Skeletal muscle tissue (tissue), 4 donors: ENCODE results near the gene VWA3A. TPM values are rescaled to one million over a fixed set of nuclear protein-coding genes. Genes with fewer than 3 reads are reported as not detected.
"Not testable (repeated sequence)": the region's sequence is repeated elsewhere in the genome, so short reads cannot be mapped to it uniquely, and the experiment has no call there.

Experiments used
- H3K27ac ChIP-seq: one replicate; pipeline ENCODE4 v1.7.0; 2013; ENCODE audit warnings: mild to moderate bottlenecking, low read depth, low read length, inconsistent platforms
- H3K27me3 ChIP-seq, 3 donors: one replicate each; pipeline ENCODE4 v1.7.0; 2013; ENCODE audit warnings: low read length in 3 of 3; ENCODE audit not compliant: control insufficient read depth in 3 of 3, insufficient read depth in 3 of 3
- H3K36me3 ChIP-seq, 3 donors: one replicate each; pipeline ENCODE4 v1.7.0; 2013; ENCODE audit warnings: low read length in 3 of 3; ENCODE audit not compliant: control insufficient read depth in 3 of 3, insufficient read depth in 3 of 3
- H3K4me1 ChIP-seq, 3 donors: one replicate each; pipeline ENCODE4 v1.7.0; 2013; ENCODE audit warnings: low read length in 3 of 3, mild to moderate bottlenecking in 3 of 3; ENCODE audit not compliant: control insufficient read depth in 3 of 3, insufficient read depth in 3 of 3
- H3K4me3 ChIP-seq, 3 donors: one replicate each; pipeline ENCODE4 v1.7.0; 2013; ENCODE audit warnings: low read length in 3 of 3
- H3K9ac ChIP-seq, 3 donors: one replicate each; pipeline ENCODE4 v1.7.0; 2013; ENCODE audit warnings: low read length in 3 of 3, mild to moderate bottlenecking in 3 of 3, moderate library complexity in 2 of 3, low read depth in 1 of 3
- H3K9me3 ChIP-seq, 3 donors: one replicate each; pipeline ENCODE4 v1.7.0; 2013; ENCODE audit warnings: low read length in 3 of 3; ENCODE audit not compliant: control insufficient read depth in 3 of 3
- total RNA-seq: library from RNA; depleted of rRNA; stranded (reverse); fragments of >200 nt; gene quantifications from one replicate; pipeline ENCODE4 v1.2.3, GENCODE V29; 2014
- donor health status: Osteomylitis.

The VWA3A gene
- under 0.01 TPM for total RNA-seq

- Histone ChIP-seq H3K9ac (no peak within 1 kb of the TSS), H3K4me3 (no peak within 1 kb of the TSS), H3K36me3 (no peaks in the 10 kb centered on the region), H3K27ac (no peak within 1 kb of the TSS), H3K27me3 (peaks cover 0 to 3% (median 0%) of the 10 kb centered on the region in 3 donors), H3K4me1 (peaks cover 2 to 8% (median 4%) of the 10 kb centered on the region in 3 donors), H3K9me3 (no peaks in the 10 kb centered on the region)
Measured at GRCh38 chr16:22092143-22092933, at the start of gene VWA3A. VWA3A (plus strand) TSS chr16:22092541; CDS start chr16:22092638, 97 bp downstream.

- H3K36me3 ChIP-seq, H3K27me3 ChIP-seq, H3K9ac ChIP-seq, H3K4me1 ChIP-seq, H3K27ac ChIP-seq, H3K4me3 ChIP-seq, H3K9me3 ChIP-seq: not testable (repeated sequence)
Measured at GRCh38 chr16:22043882-22044281, 48.5 kb upstream of the VWA3A start.

DNA sequence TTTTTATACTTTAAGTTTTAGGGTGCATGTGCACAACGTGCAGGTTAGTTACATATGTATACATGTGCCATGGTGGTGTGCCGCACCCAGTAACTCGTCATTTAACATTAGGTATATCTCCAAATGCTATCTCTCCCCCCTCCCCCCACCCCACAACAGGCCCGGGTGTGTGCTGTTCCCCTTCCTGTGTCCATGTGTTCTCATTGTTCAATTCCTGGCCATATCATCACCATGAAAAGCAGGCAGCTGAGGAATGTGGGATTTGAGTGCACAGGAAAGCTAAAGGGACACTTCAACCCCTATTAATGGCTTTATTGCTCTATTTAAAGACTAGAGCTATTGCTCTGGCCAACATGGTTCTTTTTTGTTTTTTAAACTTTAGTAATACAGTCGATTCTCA, 46.5 kb upstream of the VWA3A start:
- not testable (repeated sequence) for H3K9me3 ChIP-seq, H3K36me3 ChIP-seq, H3K27ac ChIP-seq, H3K4me1 ChIP-seq, H3K27me3 ChIP-seq, H3K9ac ChIP-seq, H3K4me3 ChIP-seq

GRCh38 chr16:22050963-22051362, 41.4 kb upstream of the VWA3A start:
- Histone ChIP-seq H3K36me3 (no peaks in the 10 kb centered on the region), H3K4me1 (no peaks in the 10 kb centered on the region), H3K4me3 (no peak overlapping the region), H3K27me3 (no peaks in the 10 kb centered on the region), H3K27ac (no peak overlapping the region), H3K9me3 (no peaks in the 10 kb centered on the region), H3K9ac (no peak overlapping the region)

DNA sequence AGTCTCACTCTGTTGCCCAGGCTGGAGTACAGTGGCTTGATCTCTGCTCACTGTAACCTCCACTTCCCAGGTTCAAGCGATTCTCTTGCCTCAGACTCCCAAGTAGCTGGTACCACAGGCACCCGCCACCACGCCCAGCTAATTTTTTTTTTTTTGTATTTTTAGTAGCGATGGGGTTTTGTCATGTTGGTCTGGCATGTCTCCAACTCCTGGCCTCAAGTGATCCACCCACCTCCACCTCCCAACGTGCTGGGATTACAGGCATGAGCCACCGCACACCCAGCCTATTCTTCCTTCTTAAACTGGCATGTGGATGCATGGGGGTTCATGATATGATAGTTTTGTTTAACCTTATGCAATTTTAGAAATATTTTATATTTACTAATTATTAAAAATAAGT, 39.4 kb upstream of the VWA3A start:
- Histone ChIP-seq H3K4me1 (no peaks in the 10 kb centered on the region), H3K36me3 (no peaks in the 10 kb centered on the region), H3K9me3 (no peaks in the 10 kb centered on the region), H3K9ac (no peak overlapping the region), H3K4me3 (no peak overlapping the region), H3K27me3 (no peaks in the 10 kb centered on the region), H3K27ac (no peak overlapping the region)

GRCh38 chr16:22053921-22054341, 38.4 kb upstream of the VWA3A start:
- H3K27ac ChIP-seq: no peak overlapping the region
- no peak overlapping the region for H3K4me3 ChIP-seq
- no peaks in the 10 kb centered on the region for H3K36me3 ChIP-seq
- no peaks in the 10 kb centered on the region for H3K9me3 ChIP-seq
- no peaks in the 10 kb centered on the region for H3K4me1 ChIP-seq
- H3K27me3 ChIP-seq: no peaks in the 10 kb centered on the region
- no peak overlapping the region for H3K9ac ChIP-seq

- Histone ChIP-seq H3K4me1 (no peaks in the 10 kb centered on the region), H3K27ac (no peak overlapping the region), H3K9ac (no peak overlapping the region), H3K36me3 (no peaks in the 10 kb centered on the region), H3K9me3 (no peaks in the 10 kb centered on the region), H3K27me3 (no peaks in the 10 kb centered on the region), H3K4me3 (no peak overlapping the region)
Measured at GRCh38 chr16:22054847-22055590, 37.3 kb upstream of the VWA3A start.

GRCh38 chr16:22055881-22056280, 36.5 kb upstream of the VWA3A start:
- Histone ChIP-seq H3K4me1 (no peaks in the 10 kb centered on the region), H3K4me3 (no peak overlapping the region), H3K27ac (no peak overlapping the region), H3K36me3 (no peaks in the 10 kb centered on the region), H3K9ac (no peak overlapping the region), H3K9me3 (no peaks in the 10 kb centered on the region), H3K27me3 (no peaks in the 10 kb centered on the region)

DNA sequence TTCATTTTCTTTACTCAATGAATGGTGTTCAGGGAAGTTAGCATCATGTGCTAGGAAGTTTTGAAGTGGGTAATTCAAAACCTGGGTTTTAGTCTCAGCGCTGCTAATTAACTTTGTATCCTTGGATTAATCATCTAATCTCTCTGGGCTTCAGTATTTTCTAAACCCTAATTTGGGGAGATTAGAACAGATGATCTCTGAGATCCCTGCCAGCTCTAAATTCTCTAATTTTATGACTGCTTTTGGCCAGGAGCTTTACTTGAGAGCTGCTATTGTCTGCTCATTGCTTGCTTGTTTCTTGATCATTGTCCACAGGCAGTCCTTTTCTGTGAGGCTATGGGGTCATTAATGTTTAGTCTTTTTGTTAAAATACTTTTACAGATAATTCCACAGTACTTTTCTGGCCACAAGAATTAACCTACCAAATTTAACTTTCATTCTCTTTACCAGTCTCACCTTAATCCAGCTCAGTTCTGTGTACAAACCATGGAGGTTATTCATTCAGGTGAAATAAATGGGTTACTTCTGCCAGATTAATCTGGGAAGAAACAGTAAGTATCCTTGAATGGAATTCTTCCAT, 28.4 kb upstream of the VWA3A start:
- Histone ChIP-seq H3K4me3 (no peak overlapping the region), H3K9ac (no peak overlapping the region), H3K4me1 (no peaks in the 10 kb centered on the region), H3K27me3 (no peaks in the 10 kb centered on the region), H3K36me3 (peaks cover 0 to 2% (median 0%) of the 10 kb centered on the region in 3 donors), H3K27ac (no peak overlapping the region), H3K9me3 (no peaks in the 10 kb centered on the region)

GRCh38 chr16:22065252-22065651, 27.1 kb upstream of the VWA3A start:
- no peak overlapping the region for H3K27ac ChIP-seq
- peaks cover under 1 to 1% (median under 1%) of the 10 kb centered on the region in 3 donors for H3K4me1 ChIP-seq
- H3K36me3 ChIP-seq: peaks cover 0 to 2% (median 0%) of the 10 kb centered on the region in 3 donors
- no peaks in the 10 kb centered on the region for H3K27me3 ChIP-seq
- H3K4me3 ChIP-seq: no peak overlapping the region
- no peaks in the 10 kb centered on the region for H3K9me3 ChIP-seq
- H3K9ac ChIP-seq: no peak overlapping the region
